ENCODE results near the gene EXD3.

EXD3 gene

GRCh38 chr9:137311171-137311985, 111.6 kb downstream of the EXD3 start:
- no peaks in the 10 kb centered on the region for H3K27me3 ChIP-seq (ENCODE audit: control insufficient read depth, insufficient read depth, low read length)
- H3K9ac ChIP-seq (ENCODE audit: low read depth, low read length), result no peak overlapping the region
- no peaks in the 10 kb centered on the region for H3K9me3 ChIP-seq (ENCODE audit: control insufficient read depth, insufficient read depth, low read length)
- no peaks in the 10 kb centered on the region for H3K36me3 ChIP-seq (ENCODE audit: control insufficient read depth, insufficient read depth, low read length)
- no peaks in the 10 kb centered on the region for H3K4me1 ChIP-seq (ENCODE audit: control insufficient read depth, insufficient read depth, low read length)
- no peak overlapping the region for H3K4me3 ChIP-seq (ENCODE audit: low read depth, low read length)

- H3K4me3 ChIP-seq (ENCODE audit: low read depth, low read length), result no peak overlapping the region
- H3K4me1 ChIP-seq (ENCODE audit: control insufficient read depth, insufficient read depth, low read length), result no peaks in the 10 kb centered on the region
- no peaks in the 10 kb centered on the region for H3K27me3 ChIP-seq (ENCODE audit: control insufficient read depth, insufficient read depth, low read length)
- H3K9me3 ChIP-seq (ENCODE audit: control insufficient read depth, insufficient read depth, low read length), result no peaks in the 10 kb centered on the region
- H3K9ac ChIP-seq (ENCODE audit: low read depth, low read length), result no peak overlapping the region
- no peaks in the 10 kb centered on the region for H3K36me3 ChIP-seq (ENCODE audit: control insufficient read depth, insufficient read depth, low read length)
Observed at GRCh38 chr9:137310189-137311052, 112.5 kb downstream of the EXD3 start.

- no peaks in the 10 kb centered on the region for H3K36me3 ChIP-seq (ENCODE audit: control insufficient read depth, insufficient read depth, low read length)
- H3K4me3 ChIP-seq (ENCODE audit: low read depth, low read length), result no peak overlapping the region
- no peaks in the 10 kb centered on the region for H3K4me1 ChIP-seq (ENCODE audit: control insufficient read depth, insufficient read depth, low read length)
- no peak overlapping the region for H3K9ac ChIP-seq (ENCODE audit: low read depth, low read length)
- H3K27me3 ChIP-seq (ENCODE audit: control insufficient read depth, insufficient read depth, low read length), result no peaks in the 10 kb centered on the region
- H3K9me3 ChIP-seq (ENCODE audit: control insufficient read depth, insufficient read depth, low read length), result no peaks in the 10 kb centered on the region
Observed at GRCh38 chr9:137309368-137310188, 113.4 kb downstream of the EXD3 start.

DNA sequence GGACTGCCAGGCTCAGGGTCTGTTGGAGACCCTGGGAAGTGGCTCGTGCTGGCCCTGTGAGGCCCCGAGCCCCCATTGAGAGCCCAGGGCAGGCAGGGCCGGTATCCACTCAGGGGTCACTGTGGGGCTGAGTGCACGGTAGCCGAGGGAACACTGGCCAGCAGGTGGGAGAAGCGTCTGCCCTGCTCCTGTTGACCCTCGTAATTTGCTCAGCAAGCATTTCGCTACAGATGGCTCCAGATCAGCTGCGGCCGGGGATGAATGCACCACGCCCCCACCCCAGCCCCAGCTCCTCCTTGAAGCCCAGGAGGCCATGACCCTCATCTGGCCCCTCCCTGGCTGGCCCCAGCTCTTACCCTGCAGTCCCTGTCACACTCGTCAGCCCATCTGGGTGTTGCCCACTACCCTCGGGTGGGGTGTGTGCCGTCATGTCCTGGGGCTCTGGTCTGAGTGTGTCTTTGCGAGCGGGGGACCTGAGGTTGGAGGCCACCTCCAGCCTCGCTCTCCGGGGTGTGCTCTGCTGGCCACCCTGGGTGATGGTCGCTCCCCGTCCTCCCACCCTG, 114.8 kb downstream of the EXD3 start:
- H3K27me3 ChIP-seq (ENCODE audit: control insufficient read depth, insufficient read depth, low read length), result peaks cover 3% of the 10 kb centered on the region
- no peak overlapping the region for H3K9ac ChIP-seq (ENCODE audit: low read depth, low read length)
- H3K36me3 ChIP-seq (ENCODE audit: control insufficient read depth, insufficient read depth, low read length), result no peaks in the 10 kb centered on the region
- no peaks in the 10 kb centered on the region for H3K9me3 ChIP-seq (ENCODE audit: control insufficient read depth, insufficient read depth, low read length)
- peaks cover under 1% of the 10 kb centered on the region for H3K4me1 ChIP-seq (ENCODE audit: control insufficient read depth, insufficient read depth, low read length)
- H3K4me3 ChIP-seq (ENCODE audit: low read depth, low read length), result no peak overlapping the region

- peaks cover 3% of the 10 kb centered on the region for H3K4me1 ChIP-seq (ENCODE audit: control insufficient read depth, insufficient read depth, low read length)
- peaks cover 5% of the 10 kb centered on the region for H3K27me3 ChIP-seq (ENCODE audit: control insufficient read depth, insufficient read depth, low read length)
- H3K9ac ChIP-seq (ENCODE audit: low read depth, low read length), result no peak overlapping the region
- H3K4me3 ChIP-seq (ENCODE audit: low read depth, low read length), result no peak overlapping the region
- H3K9me3 ChIP-seq (ENCODE audit: control insufficient read depth, insufficient read depth, low read length), result no peaks in the 10 kb centered on the region
- H3K36me3 ChIP-seq (ENCODE audit: control insufficient read depth, insufficient read depth, low read length), result no peaks in the 10 kb centered on the region
Observed at GRCh38 chr9:137307255-137308056, 115.5 kb downstream of the EXD3 start.

GRCh38 chr9:137306850-137307254, 116.1 kb downstream of the EXD3 start:
- no peak overlapping the region for H3K9ac ChIP-seq (ENCODE audit: low read depth, low read length)

DNA sequence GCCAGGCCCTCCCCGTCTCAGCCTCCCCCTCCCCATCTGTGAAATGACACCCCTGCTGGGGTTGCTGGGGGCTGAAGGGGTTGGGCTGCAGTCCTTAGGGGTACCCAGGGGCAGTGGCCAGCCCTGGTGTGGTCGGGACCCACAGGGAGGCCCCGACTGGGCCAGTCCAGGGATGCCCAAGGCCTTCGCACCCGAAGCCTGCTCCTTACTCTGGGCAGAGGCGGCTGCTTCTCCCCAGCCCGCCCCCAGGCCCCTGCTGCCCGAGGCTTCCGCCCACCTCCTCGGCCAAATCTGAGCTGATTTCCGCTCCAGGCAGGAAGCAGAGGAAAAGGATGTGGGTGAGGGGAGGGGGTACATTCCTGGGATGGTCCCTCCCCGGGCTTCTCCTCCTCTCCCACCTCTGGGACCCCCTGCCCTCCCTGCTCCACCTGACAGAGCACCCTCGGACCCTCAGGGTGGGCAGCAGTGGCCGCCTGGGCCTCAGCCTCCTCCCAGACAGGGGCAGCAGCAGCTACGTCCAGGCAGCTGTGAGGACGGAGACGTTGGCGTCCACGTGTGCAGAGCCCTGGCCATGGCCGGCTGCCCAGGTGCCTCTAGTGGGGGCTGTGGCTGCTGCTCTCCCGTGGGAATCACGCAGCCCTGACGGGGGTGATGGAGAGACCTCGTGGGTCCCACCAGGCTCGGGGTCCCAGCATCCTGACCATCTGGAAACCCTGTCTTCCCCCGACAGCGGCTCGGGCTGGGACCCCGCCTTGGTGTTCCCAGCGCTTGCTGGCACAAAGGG, 116.7 kb downstream of the EXD3 start:
- H3K9me3 ChIP-seq (ENCODE audit: control insufficient read depth, insufficient read depth, low read length), result no peaks in the 10 kb centered on the region
- peaks cover 3% of the 10 kb centered on the region for H3K4me1 ChIP-seq (ENCODE audit: control insufficient read depth, insufficient read depth, low read length)
- no peak overlapping the region for H3K4me3 ChIP-seq (ENCODE audit: low read depth, low read length)
- H3K36me3 ChIP-seq (ENCODE audit: control insufficient read depth, insufficient read depth, low read length), result no peaks in the 10 kb centered on the region
- H3K27me3 ChIP-seq (ENCODE audit: control insufficient read depth, insufficient read depth, low read length), result peaks cover 5% of the 10 kb centered on the region
- no peak overlapping the region for H3K9ac ChIP-seq (ENCODE audit: low read depth, low read length)

More at GRCh38 chr9:137306850-137307254, 116.1 kb downstream of the EXD3 start:
- Histone ChIP-seq H3K36me3 (ENCODE audit: control insufficient read depth, insufficient read depth, low read length) (no peaks in the 10 kb centered on the region), H3K27me3 (ENCODE audit: control insufficient read depth, insufficient read depth, low read length) (peaks cover 5% of the 10 kb centered on the region), H3K4me3 (ENCODE audit: low read depth, low read length) (no peak overlapping the region), H3K9me3 (ENCODE audit: control insufficient read depth, insufficient read depth, low read length) (no peaks in the 10 kb centered on the region), H3K4me1 (ENCODE audit: control insufficient read depth, insufficient read depth, low read length) (peaks cover 3% of the 10 kb centered on the region)

GRCh38 chr9:137305798-137306065, 117.2 kb downstream of the EXD3 start:
- no peak overlapping the region for H3K4me3 ChIP-seq (ENCODE audit: low read depth, low read length)
- no peak overlapping the region for H3K9ac ChIP-seq (ENCODE audit: low read depth, low read length)
- H3K4me1 ChIP-seq (ENCODE audit: control insufficient read depth, insufficient read depth, low read length), result peaks cover 3% of the 10 kb centered on the region
- H3K9me3 ChIP-seq (ENCODE audit: control insufficient read depth, insufficient read depth, low read length), result no peaks in the 10 kb centered on the region
- no peaks in the 10 kb centered on the region for H3K36me3 ChIP-seq (ENCODE audit: control insufficient read depth, insufficient read depth, low read length)
- peaks cover 5% of the 10 kb centered on the region for H3K27me3 ChIP-seq (ENCODE audit: control insufficient read depth, insufficient read depth, low read length)

- no peak overlapping the region for H3K9ac ChIP-seq (ENCODE audit: low read depth, low read length)
Observed at GRCh38 chr9:137305060-137305797, 117.7 kb downstream of the EXD3 start.

More at GRCh38 chr9:137305060-137305797, 117.7 kb downstream of the EXD3 start:
- no peak overlapping the region for H3K4me3 ChIP-seq (ENCODE audit: low read depth, low read length)
- peaks cover 3% of the 10 kb centered on the region for H3K4me1 ChIP-seq (ENCODE audit: control insufficient read depth, insufficient read depth, low read length)
- peaks cover 5% of the 10 kb centered on the region for H3K27me3 ChIP-seq (ENCODE audit: control insufficient read depth, insufficient read depth, low read length)
- no peaks in the 10 kb centered on the region for H3K9me3 ChIP-seq (ENCODE audit: control insufficient read depth, insufficient read depth, low read length)
- H3K36me3 ChIP-seq (ENCODE audit: control insufficient read depth, insufficient read depth, low read length), result no peaks in the 10 kb centered on the region

All from iPS-15b (cell line).